Prostate gland (tissue), 2 donors: ENCODE measurements around the gene ORC4. TPM values are rescaled to one million over a fixed set of nuclear protein-coding genes. Genes with fewer than 3 reads are reported as not detected.

Experiments used
- DNase-seq: peaks from one replicate; pipeline ENCODE4 v3.0.0-alpha.2; 2019; ENCODE audit warnings: low spot score
- H3K27ac ChIP-seq, 2 donors: fragments of 200-600 bp; sonication (generic); 2 replicates each; pipeline ENCODE4 v1.5.1; 2017 to 2019
- H3K27me3 ChIP-seq: fragments of 200-600 bp; sonication (generic); replicated peaks from 2 replicates; pipeline ENCODE4 v1.5.1; 2019; ENCODE audit not compliant: insufficient read depth
- H3K36me3 ChIP-seq, 2 donors: fragments of 200-600 bp; sonication (generic); 1 replicate in 1 of 2; 2 replicates in 1 of 2; pipeline versions ENCODE4 v1.5.1 to v1.8.1; 2017 to 2019
- H3K4me1 ChIP-seq: fragments of 200-600 bp; sonication (generic); replicated peaks from 2 replicates; pipeline ENCODE4 v1.5.1; 2019
- H3K4me3 ChIP-seq, 2 donors: fragments of 200-600 bp; sonication (generic); 2 replicates each; pipeline ENCODE4 v1.5.1; 2017 to 2019
- H3K9me3 ChIP-seq: fragments of 200-600 bp; sonication (generic); 2 replicates; pipeline ENCODE4 v1.5.1; 2017
- CTCF ChIP-seq, 4 experiments: fragments of 200-600 bp in 2 of 4; fragments of 450-650 bp in 2 of 4; sonication (generic) in 2 of 4; IDR thresholded peaks; 1 replicate in 3 of 4; 2 replicates in 1 of 4; pipeline ENCODE4 v1.5.1; 2016 to 2019; ENCODE audit warnings: antibody characterized with exemption in 4 of 4, mild to moderate bottlenecking in 2 of 4, moderate library complexity in 2 of 4
- POLR2A ChIP-seq: fragments of 450-650 bp; IDR thresholded peaks from one replicate; pipeline ENCODE4 v1.6.1; 2016; ENCODE audit warnings: antibody characterized with exemption, mild to moderate bottlenecking
- POLR2AphosphoS5 ChIP-seq: sonication (generic); formaldehyde crosslinking; IDR thresholded peaks from one replicate; pipeline ENCODE4 v1.6.1; 2017; ENCODE audit warnings: antibody characterized with exemption
- WGBS: methylation state at CpG from one replicate; pipeline ENCODE4 v1.1.5; 2018; 5-methylcytosine and 5-hydroxymethylcytosine counted together
- intact Hi-C: fragments of 100-400 bp; cut with DNase I; formaldehyde crosslinking; loops from one replicate; pipeline ENCODE4 v1.14.2; 2022
- total RNA-seq, 2 donors: library from RNA; depleted of rRNA; stranded (reverse); fragments of >200 nt; gene quantifications; one replicate each; pipeline ENCODE4 v1.1.0, GENCODE V29; 2016

Gene ORC4
- total RNA-seq, 2 donors from 2014 or later, result 62.0 to 88.3 TPM

- Histone ChIP-seq H3K4me1 (no peaks in the 10 kb centered on the region), H3K9me3 (no peaks in the 10 kb centered on the region), H3K27ac (no peak overlapping the region), H3K27me3 (no peaks in the 10 kb centered on the region), H3K4me3 (no peak overlapping the region), H3K36me3 (no peaks in the 10 kb centered on the region)
- peak; percentile 34 for DNase-seq
- TF ChIP-seq CTCF (IDR thresholded peaks at IDR 0.05) (peak; percentile 71 to 90 (median 83)), POLR2AphosphoS5 (no peak)
- WGBS, result 1% methylated on average over 2 of the region's 2 CpGs
- intact Hi-C loops, result loop anchor here (5.0 to 10.0 kb wide), 4 partner anchors 66 to 1176 kb away; partner anchors contain the start of gene ACVR2A
These were observed 109.5 kb downstream of the ORC4 start for GRCh38 chr2:147910990-147911473.

GRCh38 chr2:147909178-147909577, 111.4 kb downstream of the ORC4 start:
- Histone ChIP-seq H3K4me3 (no peak overlapping the region), H3K27me3 (no peaks in the 10 kb centered on the region), H3K9me3 (no peaks in the 10 kb centered on the region), H3K36me3 (no peaks in the 10 kb centered on the region), H3K4me1 (no peaks in the 10 kb centered on the region), H3K27ac (no peak overlapping the region)
- intact Hi-C loops, result loop anchor here (10.0 kb wide), 2 partner anchors 824 to 874 kb away; no protein-coding TSS in a partner anchor
- TF ChIP-seq CTCF (IDR thresholded peaks at IDR 0.05) (no peak), POLR2A (no peak), POLR2AphosphoS5 (no peak)
- WGBS, result 98% methylated on average over 2 of the region's 2 CpGs
- DNase-seq, result no peak

- H3K27me3 ChIP-seq, result no peaks in the 10 kb centered on the region
- TF ChIP-seq POLR2AphosphoS5 (no peak), CTCF (IDR thresholded peaks at IDR 0.05) (no peak)
- WGBS, result 84% methylated on average over 4 of the region's 4 CpGs
- no peaks in the 10 kb centered on the region for H3K9me3 ChIP-seq
- H3K4me1 ChIP-seq, result no peaks in the 10 kb centered on the region
- intact Hi-C loops, result loop anchor here (10.0 kb wide), 2 partner anchors 819 to 869 kb away; no protein-coding TSS in a partner anchor
- no peaks in the 10 kb centered on the region for H3K36me3 ChIP-seq
- H3K4me3 ChIP-seq, result no peak overlapping the region
- no peak for DNase-seq
- no peak overlapping the region for H3K27ac ChIP-seq
These were observed 116.5 kb downstream of the ORC4 start for GRCh38 chr2:147904051-147904450.

- Histone ChIP-seq H3K4me3 (no peak overlapping the region), H3K27ac (no peak overlapping the region), H3K9me3 (no peaks in the 10 kb centered on the region), H3K4me1 (no peaks in the 10 kb centered on the region), H3K27me3 (no peaks in the 10 kb centered on the region), H3K36me3 (no peaks in the 10 kb centered on the region)
- WGBS, result 55% methylated on average over 3 of the region's 3 CpGs
- TF ChIP-seq CTCF (IDR thresholded peaks at IDR 0.05) (no peak), POLR2AphosphoS5 (no peak), POLR2A (no peak)
- DNase-seq, result no peak
- intact Hi-C loops, result no loop called here
These were observed 131.9 kb downstream of the ORC4 start for GRCh38 chr2:147888680-147889079.

- Histone ChIP-seq H3K27me3 (no peaks in the 10 kb centered on the region), H3K4me1 (no peaks in the 10 kb centered on the region), H3K36me3 (no peaks in the 10 kb centered on the region), H3K9me3 (no peaks in the 10 kb centered on the region), H3K27ac (no peak overlapping the region), H3K4me3 (no peak overlapping the region)
- 91% methylated on average over 2 of the region's 2 CpGs for WGBS
- TF ChIP-seq CTCF (IDR thresholded peaks at IDR 0.05) (no peak), POLR2AphosphoS5 (no peak), POLR2A (no peak)
- intact Hi-C loops, result no loop called here
- DNase-seq, result no peak
These were observed 134.4 kb downstream of the ORC4 start for GRCh38 chr2:147886136-147886535.
